ENCODE results near the gene GP1BA.

Gene GP1BA

DNA sequence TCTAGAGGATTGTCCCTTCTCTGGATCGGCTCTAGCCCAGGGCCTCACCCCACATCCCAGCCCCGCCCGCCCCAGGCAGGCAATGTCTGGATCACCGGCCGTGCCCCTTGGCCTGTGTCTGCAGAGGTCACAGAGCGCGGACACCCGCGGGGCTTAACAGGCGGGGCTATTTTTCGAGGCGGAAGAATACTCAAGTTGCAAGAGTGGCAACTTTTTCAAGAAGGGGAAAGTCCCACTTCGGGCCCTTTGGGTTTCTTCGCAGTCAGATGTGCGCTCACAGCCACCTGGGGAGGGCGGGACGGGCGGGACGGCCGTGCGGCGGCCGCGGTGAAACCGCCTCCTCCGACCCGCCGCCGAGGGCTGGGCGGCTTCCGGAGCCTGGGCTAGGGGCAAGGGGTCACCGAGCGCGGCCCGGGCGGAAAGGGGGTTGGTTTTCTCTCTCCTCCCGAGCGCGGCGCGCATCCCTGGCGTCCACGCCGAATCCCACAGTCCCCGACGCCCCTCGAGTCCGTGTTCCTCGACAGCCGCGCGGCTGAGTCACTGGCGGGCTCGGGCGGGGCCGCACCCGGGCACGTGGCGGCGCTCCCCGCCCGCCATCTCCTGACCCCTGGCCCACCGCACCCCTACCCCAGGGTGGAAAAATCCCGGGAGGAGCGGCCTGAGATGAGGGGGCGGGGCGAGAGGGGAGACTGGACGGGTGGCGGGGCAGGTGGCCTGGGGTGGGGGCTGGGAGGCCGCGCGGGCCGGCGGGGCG, 17.4 kb downstream of the GP1BA start:
- DNase-seq (ENCODE audit: low read depth in 2 of 2, low spot score in 1 of 2) = peak in 1 of 2 donors; percentile 61

DNA sequence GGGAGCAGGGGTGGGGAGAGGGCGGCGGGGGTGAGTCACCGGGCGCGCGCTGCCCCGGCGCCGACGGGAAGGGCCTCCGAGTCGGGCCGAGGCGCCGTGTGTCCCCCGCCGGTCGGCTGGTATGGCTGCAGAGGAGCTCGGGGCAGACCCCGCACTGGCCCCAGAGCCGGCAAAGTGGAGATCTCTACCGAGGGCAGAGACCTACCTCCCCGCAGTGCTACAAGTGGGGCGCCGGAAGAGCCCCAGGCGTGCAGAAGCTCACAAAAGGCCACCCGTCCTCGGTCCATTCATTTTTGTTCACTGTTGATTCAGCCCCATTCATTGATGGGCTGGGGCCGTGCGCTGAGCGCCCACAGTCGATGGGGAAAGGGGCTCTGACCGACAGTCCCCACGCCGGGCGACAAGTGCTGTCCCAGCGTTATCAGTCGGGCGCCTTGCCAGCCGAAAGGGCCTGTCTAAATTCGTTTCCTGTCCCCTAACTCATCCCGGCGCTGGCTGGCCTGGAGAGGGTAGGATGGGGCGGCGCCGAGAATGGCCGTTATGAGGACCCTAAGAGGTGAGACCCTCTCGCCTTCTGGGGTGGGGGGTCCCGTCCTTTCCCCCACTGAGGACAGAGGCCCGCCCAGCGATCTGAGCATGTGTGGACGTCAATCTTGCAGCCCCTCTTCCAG, 18.1 kb downstream of the GP1BA start:
- DNase-seq (ENCODE audit: low read depth in 2 of 2, low spot score in 1 of 2) = no peak

DNA sequence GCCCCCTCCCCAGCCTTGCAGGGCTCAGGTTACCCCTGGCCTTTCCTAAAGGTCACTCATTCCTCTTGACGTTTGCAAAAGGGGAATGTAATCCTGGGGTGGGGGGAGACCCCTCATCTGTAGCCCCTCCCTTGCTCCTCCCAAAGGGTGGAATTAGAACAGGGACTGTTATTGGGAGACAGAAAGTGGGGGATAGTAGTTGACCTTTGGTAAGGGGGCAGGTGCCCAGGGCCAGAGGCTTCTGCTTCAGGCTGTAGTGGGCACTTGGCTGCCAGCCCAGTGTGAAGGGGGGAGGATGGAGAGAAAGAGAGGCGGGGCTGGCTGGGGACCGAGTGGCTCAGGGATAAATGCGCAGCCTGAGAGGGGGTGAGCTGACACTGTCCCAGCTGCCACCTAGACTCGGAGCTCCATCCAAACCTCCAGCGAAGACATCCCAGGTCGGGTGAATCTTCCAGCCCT, 18.7 kb downstream of the GP1BA start, which contains the start of gene ENO3:
Gene ENO3, plus strand, starts transcription at position 374 of the 459 bp plus-strand sequence. CDS start 711 bp downstream, outside the sequence.
- no peak for DNase-seq (ENCODE audit: low read depth in 2 of 2, low spot score in 1 of 2)

DNA sequence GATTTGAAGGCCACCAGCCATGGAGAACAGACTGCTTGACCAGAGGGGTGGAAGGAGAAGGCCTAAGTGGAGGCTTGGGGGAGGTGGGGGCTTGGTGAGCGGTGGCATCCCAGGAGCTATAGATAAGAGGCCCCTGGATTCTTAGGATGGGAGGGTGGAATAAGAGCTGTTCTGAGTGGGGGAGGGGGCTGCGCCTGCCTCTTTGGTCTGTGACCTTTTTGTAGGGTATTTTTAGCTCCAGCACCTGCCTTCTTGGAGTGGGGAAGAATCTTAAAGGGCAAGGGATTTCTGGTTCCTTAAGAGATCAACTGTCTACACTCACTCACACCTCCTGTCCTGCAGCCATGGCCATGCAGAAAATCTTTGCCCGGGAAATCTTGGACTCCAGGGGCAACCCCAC, 19.4 kb downstream of the GP1BA start:
- DNase-seq (ENCODE audit: low read depth in 2 of 2, low spot score in 1 of 2) = no peak

DNA sequence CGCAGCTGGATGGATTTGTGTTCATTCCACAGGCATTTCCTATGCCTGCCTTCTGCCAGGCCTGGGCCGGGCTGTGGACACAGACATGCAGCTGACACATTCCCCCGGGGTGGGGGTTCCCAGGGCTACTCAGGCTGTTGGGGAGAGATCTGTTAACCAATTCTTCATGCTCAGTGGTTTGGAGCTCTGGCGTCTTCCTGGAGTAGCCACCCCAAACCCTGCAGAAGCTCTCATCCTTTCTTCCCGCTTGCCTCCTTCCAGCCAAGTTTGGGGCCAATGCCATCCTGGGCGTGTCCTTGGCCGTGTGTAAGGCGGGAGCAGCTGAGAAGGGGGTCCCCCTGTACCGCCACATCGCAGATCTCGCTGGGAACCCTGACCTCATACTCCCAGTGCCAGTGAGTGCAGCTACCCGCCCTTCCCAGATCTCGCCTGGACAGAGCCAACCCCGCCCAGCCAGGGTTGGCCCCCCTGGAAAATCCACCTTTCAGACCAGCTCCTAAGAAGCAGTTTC, 21.4 kb downstream of the GP1BA start:
- DNase-seq (ENCODE audit: low read depth in 2 of 2, low spot score in 1 of 2) = no peak

DNA sequence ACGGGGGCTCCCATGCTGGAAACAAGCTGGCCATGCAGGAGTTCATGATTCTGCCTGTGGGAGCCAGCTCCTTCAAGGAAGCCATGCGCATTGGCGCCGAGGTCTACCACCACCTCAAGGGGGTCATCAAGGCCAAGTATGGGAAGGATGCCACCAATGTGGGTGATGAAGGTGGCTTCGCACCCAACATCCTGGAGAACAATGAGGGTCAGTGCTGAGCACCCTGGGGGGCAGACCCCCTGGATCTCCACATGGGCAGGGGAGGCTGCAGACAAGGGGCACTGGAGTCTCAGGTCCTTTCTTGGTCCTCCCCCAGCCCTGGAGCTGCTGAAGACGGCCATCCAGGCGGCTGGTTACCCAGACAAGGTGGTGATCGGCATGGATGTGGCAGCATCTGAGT, 23.0 kb downstream of the GP1BA start:
- no peak for DNase-seq (ENCODE audit: low read depth in 2 of 2, low spot score in 1 of 2)

DNA sequence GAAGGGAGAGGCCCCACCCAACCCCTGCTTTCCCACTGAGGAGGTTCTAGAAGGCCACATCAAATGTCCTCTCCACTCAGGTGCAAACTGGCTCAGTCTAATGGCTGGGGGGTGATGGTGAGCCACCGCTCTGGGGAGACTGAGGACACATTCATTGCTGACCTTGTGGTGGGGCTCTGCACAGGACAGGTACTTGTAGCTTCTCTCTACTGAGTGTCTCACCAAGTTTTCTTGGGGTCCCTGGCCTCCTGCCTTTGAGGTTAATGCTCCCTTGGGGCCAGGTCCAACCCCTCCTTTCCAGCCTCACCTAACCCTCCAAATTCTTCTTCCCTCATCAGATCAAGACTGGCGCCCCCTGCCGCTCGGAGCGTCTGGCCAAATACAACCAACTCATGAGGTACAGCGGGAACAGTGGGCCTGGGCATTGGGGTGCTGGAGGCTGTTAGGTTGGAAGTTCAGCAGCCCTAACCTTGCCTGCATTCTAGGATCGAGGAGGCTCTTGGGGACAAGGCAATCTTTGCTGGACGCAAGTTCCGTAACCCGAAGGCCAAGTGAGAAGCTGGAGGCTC, 24.5 kb downstream of the GP1BA start:
- no peak for DNase-seq (ENCODE audit: low read depth in 2 of 2, low spot score in 1 of 2)

DNA sequence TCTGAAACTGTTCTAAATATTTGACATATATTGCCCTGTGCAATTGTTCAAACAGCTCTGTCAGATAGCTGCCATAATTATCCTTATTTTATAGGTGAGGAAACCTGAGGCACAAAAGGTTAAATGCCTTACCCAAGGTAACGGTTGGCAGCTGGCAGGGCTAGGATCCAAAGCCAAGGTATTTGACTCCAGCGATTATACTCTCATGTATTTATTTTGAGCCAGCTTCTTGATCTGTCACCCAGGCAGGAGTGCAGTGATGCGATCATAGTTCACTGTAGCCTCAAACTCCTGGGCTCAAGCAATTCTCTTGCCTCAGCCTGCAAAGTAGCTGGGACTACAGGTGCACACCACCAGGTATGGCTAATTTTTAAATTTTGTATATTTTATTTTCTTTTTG, 26.0 kb downstream of the GP1BA start:
- no peak for DNase-seq (ENCODE audit: low read depth in 2 of 2, low spot score in 1 of 2)

DNA sequence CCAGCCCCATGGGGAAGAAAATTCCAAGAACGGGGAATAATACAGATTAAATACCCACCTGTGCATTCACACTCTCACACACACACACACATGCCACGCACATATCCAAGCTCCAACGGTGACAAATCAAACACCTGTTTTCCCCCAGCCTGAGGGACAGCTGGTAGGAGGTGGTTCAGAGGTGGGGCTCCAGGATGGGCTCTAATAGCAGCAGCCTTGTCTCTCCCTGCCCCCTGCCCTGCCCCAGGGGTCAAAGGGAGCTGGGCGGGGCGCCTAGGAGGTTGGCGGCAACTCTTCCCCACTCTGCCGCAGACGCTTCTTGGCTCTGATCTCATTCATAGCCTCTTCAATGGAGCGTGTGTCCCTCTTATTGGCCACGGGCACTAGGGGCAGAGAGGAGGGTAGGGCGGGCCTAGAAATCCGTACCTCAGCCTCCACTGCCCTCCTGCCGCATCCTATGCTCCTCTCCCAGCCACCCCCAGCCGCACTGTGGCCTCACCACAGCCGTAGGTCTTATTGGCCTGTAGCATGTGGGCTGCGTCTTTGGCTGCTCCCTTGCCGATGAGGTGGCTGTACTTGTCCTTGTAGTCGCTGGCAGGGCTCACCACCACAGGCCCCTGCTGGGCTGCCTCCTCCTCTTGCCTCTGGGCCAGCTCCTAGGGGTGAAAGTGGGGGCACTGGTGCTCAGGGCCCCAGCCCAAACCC, 27.3 kb downstream of the GP1BA start:
- DNase-seq (ENCODE audit: low read depth in 2 of 2, low spot score in 1 of 2) = no peak

DNA sequence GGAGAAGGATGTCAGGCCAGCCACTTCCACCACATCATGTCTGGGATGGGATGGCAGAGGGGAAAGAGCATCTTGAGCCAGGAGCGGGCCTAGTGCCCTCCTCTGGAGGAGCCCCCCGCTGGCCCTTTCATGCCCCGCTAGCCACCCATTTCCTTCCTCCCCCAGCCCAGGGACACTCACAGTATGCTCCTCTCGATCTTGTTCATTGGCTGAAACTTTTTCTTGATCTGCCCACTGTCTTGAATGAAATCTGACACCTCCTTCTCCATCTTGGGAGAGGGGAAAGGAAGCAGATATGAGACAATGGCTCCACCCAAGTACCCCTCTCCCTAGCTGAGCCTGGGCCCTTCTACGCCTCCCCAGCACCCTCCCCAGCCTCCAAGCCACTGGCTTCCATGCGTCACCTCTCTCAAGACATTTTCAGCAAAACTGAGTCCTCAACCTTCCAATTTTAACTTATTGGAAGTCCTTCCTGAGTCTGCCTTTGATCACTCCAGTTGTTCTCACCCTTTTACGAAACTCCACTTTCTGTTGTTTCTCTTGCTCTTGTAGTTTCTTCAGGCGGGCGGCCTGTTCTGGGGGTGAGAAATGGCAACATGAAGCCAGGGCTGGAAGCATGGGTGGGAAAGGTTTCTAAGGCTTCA, 28.3 kb downstream of the GP1BA start:
- no peak for DNase-seq (ENCODE audit: low read depth in 2 of 2, low spot score in 1 of 2)

DNA sequence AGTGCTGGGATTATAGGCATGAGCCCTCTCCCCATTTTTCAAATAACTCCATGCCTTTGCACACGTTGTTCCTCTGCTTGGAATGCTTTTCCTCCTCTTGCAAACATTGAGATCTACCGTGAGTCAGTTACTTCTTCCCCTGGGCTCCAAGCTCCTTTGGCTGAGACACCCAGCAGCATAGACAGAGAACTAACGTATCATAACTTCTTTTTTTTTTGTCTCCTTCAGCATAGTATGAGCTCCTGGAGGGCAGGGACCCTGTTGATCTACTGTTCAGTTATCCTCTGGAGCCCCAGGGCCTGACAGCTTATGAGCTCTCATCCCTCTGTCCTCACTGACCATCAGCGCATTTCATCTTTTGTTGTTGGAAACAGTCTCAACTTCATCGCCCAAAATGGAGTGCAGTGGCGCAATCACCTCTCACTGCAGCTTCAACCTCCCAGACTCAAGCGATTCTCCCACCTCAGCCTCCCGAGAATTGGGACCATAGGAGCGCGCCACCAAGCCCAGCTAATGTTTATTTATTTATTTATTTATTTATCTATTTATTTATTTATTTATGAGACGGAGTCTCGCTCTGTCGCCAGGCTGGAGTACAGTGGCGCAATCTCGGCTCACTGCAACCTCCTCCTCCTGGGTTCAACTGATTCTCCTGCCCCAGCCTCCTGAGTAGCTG, 33.4 kb downstream of the GP1BA start:
- no peak for DNase-seq (ENCODE audit: low read depth in 2 of 2, low spot score in 1 of 2)

DNA sequence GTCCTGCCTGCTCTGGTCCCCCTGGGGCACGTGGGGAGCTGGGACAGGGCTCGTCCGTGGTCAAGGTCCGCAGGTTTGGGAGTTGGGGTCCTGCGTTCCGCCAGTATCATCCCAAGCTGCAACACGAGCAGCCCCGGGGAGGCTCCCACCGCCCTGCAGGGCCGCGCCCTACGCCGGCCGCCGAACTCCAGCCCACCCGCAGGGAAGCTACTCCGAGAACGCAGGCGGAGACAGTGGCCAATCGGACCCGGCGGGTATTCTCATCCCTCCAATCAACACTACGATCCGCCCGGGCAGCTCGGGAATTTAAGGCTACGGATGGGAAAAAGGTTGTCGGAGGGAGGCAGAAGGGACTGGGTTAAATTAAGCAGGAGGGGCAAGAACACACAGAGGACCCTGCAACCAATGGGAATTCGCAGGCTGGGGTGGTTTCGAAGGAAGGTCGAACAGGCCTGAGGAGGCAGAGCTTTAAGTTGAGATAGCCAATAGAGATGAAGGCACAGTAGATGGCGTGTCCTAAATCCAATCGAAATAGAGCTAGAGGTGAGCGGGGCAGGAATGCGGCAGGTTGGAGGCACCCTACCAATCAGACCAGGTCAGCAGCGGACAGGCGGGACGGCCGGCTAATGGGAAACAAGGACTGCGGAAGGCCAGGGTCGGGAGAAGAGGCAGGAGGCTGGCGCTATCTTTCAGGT, 34.9 kb downstream of the GP1BA start:
- DNase-seq (ENCODE audit: low read depth in 2 of 2, low spot score in 1 of 2) = peak; percentile 69 to 90

DNA sequence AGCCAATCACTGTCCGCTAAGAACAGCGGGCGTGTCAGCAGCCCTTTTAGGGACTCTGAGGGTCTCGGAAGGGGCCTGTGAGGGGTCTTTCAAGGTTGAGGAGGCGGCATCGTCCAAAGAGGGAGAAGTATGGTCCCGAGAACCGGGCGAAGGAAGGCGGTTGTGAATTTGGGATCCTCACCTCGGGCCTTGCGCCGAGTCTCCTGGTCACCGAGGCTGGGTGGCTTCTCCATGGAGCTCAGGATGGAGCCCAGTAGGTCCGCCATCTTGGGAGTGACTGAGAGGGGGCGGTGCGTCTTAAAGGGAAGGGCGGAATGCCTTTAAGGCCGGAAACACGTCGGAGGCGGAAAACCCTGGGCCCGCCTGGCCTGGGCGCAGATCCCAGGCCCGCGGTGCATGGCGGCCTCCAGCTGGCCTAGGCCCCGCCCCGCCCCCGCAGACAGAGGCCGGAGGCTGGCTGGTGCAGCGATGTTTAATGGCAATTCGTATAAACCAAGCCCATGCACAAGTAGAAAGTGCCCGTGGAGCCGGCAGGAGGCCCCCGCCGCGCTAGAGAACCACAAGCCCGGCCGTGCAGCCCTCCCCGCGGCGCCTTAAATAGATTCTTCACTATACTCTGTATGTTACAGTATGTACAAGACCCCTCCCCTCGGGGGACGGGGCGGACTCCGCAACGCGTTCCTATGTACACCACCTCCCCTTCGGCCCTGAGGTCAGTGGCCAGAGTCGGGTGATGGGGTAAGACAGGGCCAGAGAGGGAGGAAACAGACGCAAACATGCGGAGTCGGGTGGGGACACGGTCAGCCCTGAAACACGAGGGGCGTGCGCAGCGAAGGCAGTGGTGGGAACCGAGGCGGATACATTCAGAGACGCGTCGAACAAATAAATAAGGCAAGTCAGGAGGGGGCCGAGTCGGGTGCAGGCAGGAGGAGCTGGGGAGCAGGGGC, 35.7 kb downstream of the GP1BA start, which contains the start of gene SPAG7:
Gene SPAG7, minus strand, starts transcription at position 279 of the 947 bp plus-strand sequence. Its CDS starts 13 bp downstream, at position 266.
- peak; percentile 82 to 86 for DNase-seq (ENCODE audit: low read depth in 2 of 2, low spot score in 1 of 2)

DNA sequence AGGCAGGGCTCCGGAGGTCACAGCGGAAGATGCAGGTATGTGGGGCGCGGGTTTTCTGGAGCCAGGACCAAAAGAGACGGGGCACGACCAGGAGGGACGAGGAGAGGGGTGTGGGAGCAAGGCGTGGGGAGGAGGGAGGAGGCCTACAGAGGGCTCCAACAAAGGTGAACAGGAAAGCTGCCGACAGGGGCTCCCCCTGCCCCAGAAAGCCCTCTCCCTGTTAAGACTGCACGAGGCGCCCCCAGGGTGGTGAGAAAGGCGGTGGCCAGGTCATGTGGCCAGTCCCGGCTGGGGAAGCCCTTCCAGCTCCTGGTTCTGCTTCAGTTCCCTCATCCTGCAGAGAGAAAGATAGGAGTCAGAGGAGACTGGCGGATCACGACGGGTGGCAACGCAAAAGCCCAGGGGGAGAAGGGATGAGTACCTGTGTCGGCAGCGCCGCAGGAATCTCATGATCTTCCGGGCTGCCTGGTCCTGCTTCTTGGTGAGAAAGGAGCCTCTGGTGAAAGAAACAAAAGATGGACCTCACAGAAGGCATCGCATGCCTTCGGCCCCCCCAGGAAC, 36.5 kb downstream of the GP1BA start:
- no peak for DNase-seq (ENCODE audit: low read depth in 2 of 2, low spot score in 1 of 2)

DNA sequence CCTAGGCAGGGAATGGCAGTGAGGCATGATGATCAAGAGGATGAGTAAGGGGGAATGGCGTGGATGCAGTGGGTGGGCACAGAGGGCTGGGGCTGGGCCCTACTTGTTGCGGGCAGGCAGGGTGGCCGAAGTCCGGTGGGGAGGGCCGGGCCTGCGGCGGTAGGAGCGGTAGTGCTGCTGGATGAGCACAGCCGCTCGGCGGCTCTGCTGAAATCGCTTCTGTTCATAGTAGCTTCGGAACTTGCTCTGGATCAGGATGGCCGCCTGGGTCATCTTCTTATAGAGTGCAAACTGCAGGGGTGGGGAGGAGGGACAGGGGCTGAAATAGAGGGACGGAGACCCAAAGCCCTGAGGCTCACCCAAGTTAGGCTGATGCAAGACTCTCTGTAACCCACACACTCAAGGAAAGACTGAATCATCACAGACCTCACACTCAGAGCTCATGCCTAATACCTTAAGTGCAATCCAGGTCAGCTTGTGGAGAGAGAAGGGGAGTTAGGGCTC, 37.0 kb downstream of the GP1BA start:
- no peak for DNase-seq (ENCODE audit: low read depth in 2 of 2, low spot score in 1 of 2)

DNA sequence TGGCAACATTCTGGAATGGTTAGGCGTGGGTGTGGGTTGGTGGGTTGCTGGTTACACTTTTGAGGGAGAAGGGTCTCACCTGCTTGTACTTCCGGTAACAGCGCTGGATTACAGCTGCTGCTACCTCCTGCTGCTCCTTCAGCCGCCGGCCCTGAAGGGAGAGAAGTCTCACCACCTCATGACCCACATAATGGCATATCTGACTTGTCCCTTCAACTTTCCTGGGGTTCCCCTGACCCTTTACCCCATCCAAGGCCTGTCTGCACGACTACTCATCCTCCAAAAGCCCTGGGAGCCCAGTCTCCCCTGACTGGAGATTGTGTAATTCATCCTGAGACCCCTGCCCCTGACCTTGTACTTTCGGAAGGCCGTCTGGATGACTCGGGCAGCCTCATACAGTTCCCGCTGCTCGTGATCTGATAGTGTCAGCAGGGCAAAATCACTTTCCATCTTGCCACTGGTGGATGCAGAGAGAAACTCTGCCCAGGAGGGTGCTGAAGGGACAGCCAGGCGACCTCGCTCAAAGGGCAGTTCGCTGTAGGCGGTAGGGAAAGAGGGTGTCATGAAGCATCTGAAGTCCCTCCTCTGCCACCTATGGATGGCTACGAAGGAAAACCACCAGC, 37.6 kb downstream of the GP1BA start:
- no peak for DNase-seq (ENCODE audit: low read depth in 2 of 2, low spot score in 1 of 2)

DNA sequence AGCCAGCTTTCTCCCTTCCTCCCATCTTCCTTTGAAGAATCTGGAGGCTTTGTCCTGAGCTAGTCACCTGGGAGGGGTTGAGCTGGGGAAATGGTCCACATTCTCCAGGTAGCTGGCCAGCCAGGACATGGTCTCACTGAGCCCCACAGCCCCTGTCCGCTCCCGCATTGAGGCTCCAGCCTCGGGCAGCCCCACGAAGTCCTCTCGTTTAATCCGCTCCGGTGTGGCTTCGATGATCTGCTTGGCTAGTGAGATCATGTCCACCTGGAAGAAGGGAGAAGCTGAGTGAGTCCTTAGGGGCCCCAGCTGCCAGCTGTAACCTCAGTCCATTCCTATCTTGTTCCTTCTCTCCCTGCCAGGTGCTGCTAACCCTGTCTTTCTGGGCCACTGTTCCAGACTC, 38.2 kb downstream of the GP1BA start:
- DNase-seq (ENCODE audit: low read depth in 2 of 2, low spot score in 1 of 2) = no peak

DNA sequence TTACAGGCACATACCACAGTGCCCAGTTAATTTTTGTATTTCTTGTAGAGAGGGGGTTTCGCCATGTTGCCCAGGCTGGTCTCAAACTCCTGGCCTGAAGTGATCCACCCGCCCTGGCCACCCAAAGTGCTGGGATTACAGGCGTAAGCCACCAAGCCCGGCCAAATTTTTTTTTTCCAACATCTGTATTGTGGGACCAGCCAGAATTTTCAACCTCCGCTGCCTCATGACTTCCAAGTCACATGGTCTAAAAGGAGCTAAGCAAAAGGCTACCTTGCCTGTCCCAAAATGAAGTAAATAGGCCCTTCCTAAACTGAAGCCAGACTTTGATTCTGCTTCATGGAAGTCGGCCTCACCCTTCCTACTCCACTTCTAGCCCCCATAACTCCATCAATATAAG, 39.7 kb downstream of the GP1BA start:
- no peak for DNase-seq (ENCODE audit: low read depth in 2 of 2, low spot score in 1 of 2)

Data from stimulated activated CD8-positive, alpha-beta memory T cell treated with anti-CD3 and anti-CD28 coated beads, Interleukin-4, amount 100 ng/mL, for 4 hours (primary cell).